ENCODE data around the gene LCLAT1.

LCLAT1 gene

GRCh38 chr2:30566631-30567030 is 119.6 kb downstream of the LCLAT1 start:
- H3K9me3 ChIP-seq (ENCODE audit: control insufficient read depth, insufficient read depth, low read length) = no peaks in the 10 kb centered on the region
- H3K9ac ChIP-seq (ENCODE audit: low read depth, low read length) = no peak overlapping the region
- no peaks in the 10 kb centered on the region; the same call in 1 of the 2 replicates for H3K36me3 ChIP-seq (ENCODE audit: insufficient read depth, low read length)
- H3K4me1 ChIP-seq (ENCODE audit: insufficient read depth, low read length) = no peaks in the 10 kb centered on the region

GRCh38 chr2:30567317-30567716 is 120.3 kb downstream of the LCLAT1 start:
- no peaks in the 10 kb centered on the region for H3K4me1 ChIP-seq (ENCODE audit: insufficient read depth, low read length)
- H3K36me3 ChIP-seq (ENCODE audit: insufficient read depth, low read length) = no peaks in the 10 kb centered on the region; the same call in 1 of the 2 replicates
- H3K9me3 ChIP-seq (ENCODE audit: control insufficient read depth, insufficient read depth, low read length) = no peaks in the 10 kb centered on the region
- H3K9ac ChIP-seq (ENCODE audit: low read depth, low read length) = no peak overlapping the region

DNA sequence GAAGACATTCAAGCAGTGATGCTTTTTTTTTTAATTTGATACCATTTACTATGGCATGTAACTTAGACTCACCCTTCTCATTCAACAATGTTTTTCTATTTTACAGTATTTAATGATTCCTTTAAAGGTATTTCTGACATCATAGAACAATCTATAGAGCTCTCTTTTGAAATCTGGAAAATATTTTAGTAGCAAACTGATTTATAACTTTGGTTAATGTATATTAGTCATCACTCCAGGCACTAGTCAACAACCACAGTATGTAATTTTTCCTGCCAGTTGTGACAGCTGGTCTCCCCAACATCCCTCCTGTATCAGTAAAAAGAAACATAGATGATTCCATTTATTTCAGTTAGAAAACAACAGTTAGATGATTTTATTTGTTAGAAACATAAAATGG is 122.9 kb downstream of the LCLAT1 start:
- Histone ChIP-seq H3K4me1 (ENCODE audit: insufficient read depth, low read length) (no peaks in the 10 kb centered on the region), H3K9ac (ENCODE audit: low read depth, low read length) (no peak overlapping the region), H3K36me3 (ENCODE audit: insufficient read depth, low read length) (no peaks in the 10 kb centered on the region; the same call in 1 of the 2 replicates), H3K9me3 (ENCODE audit: control insufficient read depth, insufficient read depth, low read length) (no peaks in the 10 kb centered on the region)

- Histone ChIP-seq H3K36me3 (ENCODE audit: insufficient read depth, low read length) (peaks cover 2% of the 10 kb centered on the region; the same call in 1 of the 2 replicates), H3K4me1 (ENCODE audit: insufficient read depth, low read length) (peaks cover 13% of the 10 kb centered on the region; the same call in 1 of the 2 replicates), H3K9ac (ENCODE audit: low read depth, low read length) (no peak overlapping the region), H3K9me3 (ENCODE audit: control insufficient read depth, insufficient read depth, low read length) (no peaks in the 10 kb centered on the region)
Observed at GRCh38 chr2:30577151-30577550, 130.1 kb downstream of the LCLAT1 start.

- H3K9me3 ChIP-seq (ENCODE audit: control insufficient read depth, insufficient read depth, low read length) = no peaks in the 10 kb centered on the region
- H3K36me3 ChIP-seq (ENCODE audit: insufficient read depth, low read length) = peaks cover 2% of the 10 kb centered on the region; the same call in 1 of the 2 replicates
- peaks cover 13% of the 10 kb centered on the region; the same call in 1 of the 2 replicates for H3K4me1 ChIP-seq (ENCODE audit: insufficient read depth, low read length)
- no peak overlapping the region for H3K9ac ChIP-seq (ENCODE audit: low read depth, low read length)
Observed at GRCh38 chr2:30580391-30580790, 133.3 kb downstream of the LCLAT1 start.

DNA sequence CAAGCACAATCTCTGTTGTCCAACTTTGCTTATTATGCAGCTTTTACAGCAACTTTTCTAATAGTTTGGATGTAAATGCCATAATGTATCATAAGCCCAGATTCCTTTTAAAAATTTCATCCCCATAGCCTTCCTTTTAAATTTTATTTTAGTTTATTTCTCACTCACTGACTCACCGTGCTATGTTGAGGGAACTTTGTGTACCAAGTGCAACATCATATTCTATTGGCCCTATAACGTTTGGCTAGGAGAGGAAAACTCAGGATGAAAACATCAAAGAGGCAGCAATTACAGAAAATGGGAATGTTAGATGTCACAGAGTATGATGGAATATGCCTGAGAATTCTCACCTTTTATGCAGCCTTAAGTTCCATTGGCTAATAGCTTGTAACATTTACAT is 135.5 kb downstream of the LCLAT1 start:
- H3K9ac ChIP-seq (ENCODE audit: low read depth, low read length) = no peak overlapping the region
- H3K4me1 ChIP-seq (ENCODE audit: insufficient read depth, low read length) = peaks cover 13% of the 10 kb centered on the region; the same call in 1 of the 2 replicates
- H3K36me3 ChIP-seq (ENCODE audit: insufficient read depth, low read length) = peaks cover 2% of the 10 kb centered on the region; the same call in 1 of the 2 replicates
- no peaks in the 10 kb centered on the region for H3K9me3 ChIP-seq (ENCODE audit: control insufficient read depth, insufficient read depth, low read length)

- H3K4me1 ChIP-seq (ENCODE audit: insufficient read depth, low read length) = peaks cover 13% of the 10 kb centered on the region; the same call in 1 of the 2 replicates
- H3K36me3 ChIP-seq (ENCODE audit: insufficient read depth, low read length) = peaks cover 2% of the 10 kb centered on the region; the same call in 1 of the 2 replicates
- no peak overlapping the region for H3K9ac ChIP-seq (ENCODE audit: low read depth, low read length)
- H3K9me3 ChIP-seq (ENCODE audit: control insufficient read depth, insufficient read depth, low read length) = no peaks in the 10 kb centered on the region
Observed at GRCh38 chr2:30583204-30583749, 136.2 kb downstream of the LCLAT1 start.

DNA sequence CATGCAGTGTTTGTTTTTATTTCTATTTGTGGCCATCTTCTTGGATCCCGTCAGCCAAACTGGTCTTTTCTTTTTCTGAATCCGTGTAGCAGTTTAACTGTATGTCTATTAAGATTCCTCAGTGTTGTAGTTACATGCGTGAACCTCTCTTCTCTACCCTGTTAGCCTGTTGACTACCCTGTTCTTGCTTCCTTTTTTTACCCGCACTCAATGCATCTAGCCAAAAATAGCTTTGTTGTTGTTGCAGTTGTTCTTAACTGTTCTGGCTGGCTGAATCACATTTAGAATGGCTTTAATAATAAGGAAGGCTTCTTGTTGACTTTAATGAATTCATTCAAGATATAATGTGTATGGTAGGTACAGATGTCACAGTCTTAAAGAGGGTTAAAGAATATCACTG is 137.1 kb downstream of the LCLAT1 start:
- H3K4me1 ChIP-seq (ENCODE audit: insufficient read depth, low read length) = peaks cover 13% of the 10 kb centered on the region; the same call in 1 of the 2 replicates
- no peak overlapping the region for H3K9ac ChIP-seq (ENCODE audit: low read depth, low read length)
- no peaks in the 10 kb centered on the region for H3K36me3 ChIP-seq (ENCODE audit: insufficient read depth, low read length)
- no peaks in the 10 kb centered on the region for H3K9me3 ChIP-seq (ENCODE audit: control insufficient read depth, insufficient read depth, low read length)

- no peak overlapping the region for H3K9ac ChIP-seq (ENCODE audit: low read depth, low read length)
- H3K36me3 ChIP-seq (ENCODE audit: insufficient read depth, low read length) = no peaks in the 10 kb centered on the region
- no peaks in the 10 kb centered on the region for H3K4me1 ChIP-seq (ENCODE audit: insufficient read depth, low read length)
- no peaks in the 10 kb centered on the region for H3K9me3 ChIP-seq (ENCODE audit: control insufficient read depth, insufficient read depth, low read length)
Observed at GRCh38 chr2:30588994-30589393, 141.9 kb downstream of the LCLAT1 start.

DNA sequence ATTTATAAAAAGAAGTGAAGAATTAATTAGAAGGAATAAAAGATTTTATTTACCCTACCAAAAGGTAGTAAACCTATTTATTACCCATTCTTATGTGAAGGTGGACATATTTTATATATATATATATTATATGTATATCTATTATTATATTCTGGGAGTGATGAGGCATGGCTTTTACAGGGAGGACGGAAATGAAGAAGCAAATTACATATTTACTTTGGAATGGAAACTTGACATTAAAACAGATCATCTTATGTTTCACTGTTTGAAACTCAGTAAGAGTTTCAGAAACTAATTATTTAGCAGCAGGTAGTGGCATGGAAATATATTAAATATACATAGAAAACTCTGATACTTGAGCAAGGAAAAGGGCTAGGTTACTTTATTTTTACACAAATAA is 143.4 kb downstream of the LCLAT1 start:
- H3K4me1 ChIP-seq (ENCODE audit: insufficient read depth, low read length) = no peaks in the 10 kb centered on the region
- H3K9ac ChIP-seq (ENCODE audit: low read depth, low read length) = no peak overlapping the region
- no peaks in the 10 kb centered on the region for H3K36me3 ChIP-seq (ENCODE audit: insufficient read depth, low read length)
- no peaks in the 10 kb centered on the region for H3K9me3 ChIP-seq (ENCODE audit: control insufficient read depth, insufficient read depth, low read length)

DNA sequence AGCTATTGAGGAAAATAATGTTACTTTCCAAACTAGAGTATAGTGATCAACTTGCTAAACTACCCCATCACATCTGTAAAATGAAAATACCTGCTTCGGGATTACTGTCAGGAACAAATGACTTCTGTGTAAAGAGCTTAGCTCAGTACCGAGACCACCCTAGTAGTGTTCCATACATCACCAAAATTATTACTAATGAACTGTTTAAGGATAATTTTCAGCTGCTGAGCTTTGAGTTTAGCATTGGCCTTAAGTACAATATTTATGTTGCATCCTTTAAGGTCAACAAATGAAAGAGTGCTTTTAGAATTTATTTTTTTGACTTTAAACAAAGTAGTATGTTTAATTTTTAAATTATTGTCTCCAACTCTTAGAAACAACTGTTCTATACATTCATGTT is 144.1 kb downstream of the LCLAT1 start:
- no peaks in the 10 kb centered on the region for H3K36me3 ChIP-seq (ENCODE audit: insufficient read depth, low read length)
- no peaks in the 10 kb centered on the region for H3K9me3 ChIP-seq (ENCODE audit: control insufficient read depth, insufficient read depth, low read length)
- H3K9ac ChIP-seq (ENCODE audit: low read depth, low read length) = no peak overlapping the region
- H3K4me1 ChIP-seq (ENCODE audit: insufficient read depth, low read length) = no peaks in the 10 kb centered on the region

GRCh38 chr2:30601375-30601774 is 154.3 kb downstream of the LCLAT1 start:
- Histone ChIP-seq H3K4me1 (ENCODE audit: insufficient read depth, low read length) (peaks cover 20% of the 10 kb centered on the region; the same call in 1 of the 2 replicates), H3K9ac (ENCODE audit: low read depth, low read length) (no peak overlapping the region), H3K9me3 (ENCODE audit: control insufficient read depth, insufficient read depth, low read length) (no peaks in the 10 kb centered on the region), H3K36me3 (ENCODE audit: insufficient read depth, low read length) (no peaks in the 10 kb centered on the region; the same call in 1 of the 2 replicates)

GRCh38 chr2:30605197-30605596 is 158.2 kb downstream of the LCLAT1 start:
- no peaks in the 10 kb centered on the region; the same call in 1 of the 2 replicates for H3K36me3 ChIP-seq (ENCODE audit: insufficient read depth, low read length)
- peaks cover 20% of the 10 kb centered on the region; the same call in 1 of the 2 replicates for H3K4me1 ChIP-seq (ENCODE audit: insufficient read depth, low read length)
- H3K9ac ChIP-seq (ENCODE audit: low read depth, low read length) = no peak overlapping the region
- no peaks in the 10 kb centered on the region for H3K9me3 ChIP-seq (ENCODE audit: control insufficient read depth, insufficient read depth, low read length)

DNA sequence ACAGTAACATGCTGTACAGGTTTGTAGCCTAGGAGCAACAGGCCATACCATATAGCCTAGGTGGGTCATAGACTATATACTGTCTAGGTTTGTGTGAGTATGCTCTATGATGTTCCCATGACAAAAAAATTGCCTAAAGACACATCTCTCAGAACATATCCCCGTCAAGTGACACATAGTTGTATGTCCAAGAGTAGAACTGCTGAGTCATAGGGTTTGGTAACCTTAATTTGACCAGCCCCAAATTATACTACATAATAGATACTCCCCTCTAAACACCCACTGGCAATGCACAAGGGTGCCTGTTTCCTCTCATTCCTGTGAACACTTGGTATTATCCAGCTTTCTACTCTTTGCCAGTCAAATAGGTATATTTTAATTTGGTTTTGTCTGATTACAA is 161.6 kb downstream of the LCLAT1 start:
- no peak overlapping the region for H3K9ac ChIP-seq (ENCODE audit: low read depth, low read length)
- H3K4me1 ChIP-seq (ENCODE audit: insufficient read depth, low read length) = peaks cover 42% of the 10 kb centered on the region
- H3K36me3 ChIP-seq (ENCODE audit: insufficient read depth, low read length) = no peaks in the 10 kb centered on the region; the same call in 1 of the 2 replicates
- H3K9me3 ChIP-seq (ENCODE audit: control insufficient read depth, insufficient read depth, low read length) = no peaks in the 10 kb centered on the region

- Histone ChIP-seq H3K36me3 (ENCODE audit: insufficient read depth, low read length) (no peaks in the 10 kb centered on the region), H3K4me1 (ENCODE audit: insufficient read depth, low read length) (peaks cover 40% of the 10 kb centered on the region), H3K9me3 (ENCODE audit: control insufficient read depth, insufficient read depth, low read length) (no peaks in the 10 kb centered on the region), H3K9ac (ENCODE audit: low read depth, low read length) (no peak overlapping the region)
Observed at GRCh38 chr2:30611583-30611982, 164.5 kb downstream of the LCLAT1 start.

All from ES-I3 (cell line).